Glomerular visceral epithelial cell (primary cell): ENCODE data around the gene MFSD2A.
"Not testable (repeated sequence)": the region's sequence is repeated elsewhere in the genome, so short reads cannot be mapped to it uniquely, and the experiment has no call there.

Source experiments
- DNase-seq: peaks from one replicate; pipeline ENCODE4 v3.0.0-alpha.2; 2016; ENCODE audit errors: extremely low spot score

MFSD2A gene

DNA sequence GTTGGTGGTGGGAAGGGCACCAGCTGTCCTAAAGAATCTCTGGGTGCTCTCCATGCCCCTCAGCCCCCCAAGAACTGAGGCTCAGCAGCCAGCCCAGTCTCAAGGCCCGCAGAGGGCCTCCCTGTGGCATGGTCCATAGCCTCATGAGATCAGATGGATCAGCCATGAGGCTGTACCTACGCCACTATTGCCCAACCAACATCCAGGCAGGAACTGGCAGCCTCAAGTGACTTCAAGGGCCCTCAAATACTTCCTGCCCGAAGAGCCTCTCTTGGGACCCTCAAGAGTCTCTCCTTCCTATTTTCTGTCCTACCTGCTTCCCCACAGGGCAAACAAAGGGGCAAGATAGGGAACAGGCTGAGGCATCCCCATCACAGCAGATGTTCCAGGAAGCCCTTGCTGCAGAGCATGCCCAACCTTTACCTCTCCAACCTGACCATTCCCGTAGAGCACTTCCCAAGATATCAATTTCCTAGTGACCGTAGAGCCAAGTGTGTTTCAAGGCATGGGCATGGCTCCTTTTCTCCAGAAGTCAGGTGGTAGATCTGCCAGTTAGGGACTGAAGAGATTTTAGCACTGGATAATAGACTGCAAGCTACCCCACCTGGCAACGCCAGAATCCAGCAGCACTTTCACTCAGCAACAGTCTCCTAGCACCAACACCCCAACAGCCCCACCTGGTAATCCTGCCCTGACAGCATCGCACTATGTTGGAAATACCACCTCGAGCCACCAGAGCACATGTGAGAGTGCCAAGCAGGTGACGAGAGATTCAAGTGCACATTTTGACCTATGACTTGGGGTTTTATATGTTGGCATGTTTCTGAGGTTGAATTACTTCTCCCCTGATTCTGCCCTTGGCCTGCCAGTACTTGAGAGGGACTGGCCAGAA is 13.7 kb upstream of the MFSD2A start:
- DNase-seq, result no peak

DNA sequence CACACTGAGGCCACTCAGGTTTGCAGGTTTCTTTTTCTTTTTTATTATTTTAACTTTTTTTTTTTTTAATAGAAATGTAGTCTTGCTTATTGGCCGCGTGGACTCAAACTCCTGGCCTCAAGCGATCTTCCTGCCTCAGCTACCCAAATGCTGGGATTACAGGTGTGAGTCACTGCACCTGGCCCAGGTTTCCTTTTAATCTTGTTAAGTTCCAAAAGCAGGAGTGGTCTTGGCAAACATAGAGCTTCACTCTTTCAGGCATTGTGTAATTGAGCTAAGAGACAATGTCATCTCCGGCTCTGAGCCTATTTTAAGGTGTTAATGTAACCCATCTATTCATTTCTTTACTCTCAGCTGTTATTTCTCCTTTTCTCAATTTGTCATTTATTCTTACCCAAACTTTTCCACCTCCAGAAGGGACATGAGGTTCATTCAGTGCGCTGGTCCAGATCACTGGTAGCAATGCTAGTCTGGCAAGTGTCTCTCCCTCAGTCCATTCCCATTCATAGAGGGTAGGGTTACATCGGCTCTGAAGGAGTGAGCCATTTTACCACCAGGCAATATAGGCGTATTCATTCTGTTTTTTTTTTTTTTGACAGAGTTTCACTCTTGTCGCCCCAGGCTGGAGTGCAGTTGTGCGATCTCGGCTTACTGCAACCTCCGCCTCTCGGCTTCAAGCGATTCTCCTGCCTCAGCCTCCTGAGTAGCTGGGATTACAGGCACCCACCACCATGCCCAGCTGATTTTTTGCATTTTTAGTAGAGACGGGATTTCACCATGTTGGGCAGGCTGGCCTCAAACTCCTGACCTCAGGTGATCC is 11.3 kb upstream of the MFSD2A start:
- no peak for DNase-seq

DNA sequence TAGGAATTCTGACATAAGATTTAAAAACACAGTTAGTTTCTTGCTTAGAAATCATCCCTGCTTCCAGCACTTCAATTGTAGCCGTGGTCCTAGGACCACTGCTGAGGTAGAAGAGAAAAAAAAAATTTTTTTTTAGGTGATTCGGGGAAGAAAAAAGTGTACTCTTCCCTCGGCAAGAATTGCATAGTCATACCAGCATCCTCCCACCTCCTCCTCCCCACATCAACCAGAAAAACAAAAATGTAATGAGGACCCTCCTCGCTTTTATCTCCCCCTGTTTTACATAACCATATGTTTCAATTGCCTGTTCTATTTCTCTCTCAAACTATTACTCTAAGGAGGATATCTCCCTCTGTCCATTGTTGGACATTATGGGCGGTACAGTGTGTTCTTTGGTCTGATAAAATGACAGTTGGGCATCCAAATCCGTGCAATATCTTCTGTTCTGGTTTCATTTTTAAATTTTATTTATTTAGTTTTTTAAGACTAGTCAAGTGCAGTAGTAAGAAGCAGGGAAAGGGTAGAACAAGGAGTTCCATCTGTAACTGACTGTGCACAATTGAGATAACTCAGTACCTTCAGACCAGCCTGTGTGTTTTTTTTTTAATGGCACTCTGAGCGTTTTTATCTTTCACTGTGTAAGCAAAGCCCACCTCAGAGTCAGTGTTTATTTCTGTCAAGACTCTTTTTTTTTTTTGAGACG is 10.4 kb upstream of the MFSD2A start:
- DNase-seq, result no peak

DNA sequence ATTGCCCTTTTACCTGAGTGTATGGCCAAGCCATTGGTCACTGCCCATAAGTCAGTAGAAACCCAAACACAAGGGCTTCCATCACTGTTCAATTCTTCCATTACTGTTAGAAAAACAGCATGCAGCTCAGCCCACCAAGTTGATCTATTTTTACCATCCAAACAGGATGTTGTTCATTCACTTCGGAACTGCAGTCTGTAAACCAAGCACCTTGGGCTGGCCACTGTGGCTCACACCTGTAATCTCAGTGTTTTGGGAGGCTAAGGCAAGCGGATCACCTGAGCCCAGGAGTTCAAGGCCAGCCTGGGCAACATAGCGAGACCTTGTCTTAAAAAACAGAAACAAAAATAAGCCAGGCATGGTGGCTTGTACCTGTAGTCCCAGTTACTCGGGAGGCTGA is 8.7 kb upstream of the MFSD2A start:
- DNase-seq, result no peak

DNA sequence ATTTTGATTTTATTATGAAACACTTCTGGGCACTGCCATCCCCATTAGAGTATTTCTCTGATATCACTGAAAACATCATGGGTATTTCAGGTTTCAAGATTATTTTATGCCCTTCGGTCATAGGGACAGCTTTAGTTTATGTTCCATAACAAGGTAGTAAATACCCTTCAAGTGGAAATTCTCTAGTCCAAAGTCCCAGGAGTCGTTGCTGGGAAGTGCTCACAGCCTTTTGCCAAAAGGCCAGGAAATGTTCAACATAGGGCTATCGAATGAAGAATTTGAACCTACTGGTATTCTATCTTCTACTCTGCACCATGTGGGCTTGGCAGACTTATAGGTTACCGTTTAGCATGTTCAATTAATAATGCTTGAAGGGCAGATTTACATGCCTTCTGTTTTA is 7.7 kb upstream of the MFSD2A start:
- no peak for DNase-seq

DNA sequence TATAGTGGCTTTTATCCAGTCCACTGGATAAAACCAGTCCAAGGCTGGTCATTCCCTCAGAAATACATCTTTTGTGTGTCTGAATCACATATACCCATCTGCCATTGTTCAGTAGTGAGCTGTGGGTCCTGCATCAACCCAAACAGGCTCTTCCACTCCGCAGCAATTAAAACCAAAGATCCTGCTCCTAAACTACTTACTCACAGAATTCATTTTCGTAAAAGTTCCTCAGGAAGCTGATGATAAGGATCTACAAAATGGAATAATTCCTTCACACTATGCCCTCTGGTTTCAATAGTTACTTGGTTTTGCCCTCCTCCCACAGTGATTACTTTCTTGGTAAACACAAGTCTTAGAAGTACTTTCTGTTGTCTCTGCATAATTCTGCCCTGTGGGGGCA is 5.1 kb upstream of the MFSD2A start:
- DNase-seq, result no peak

DNA sequence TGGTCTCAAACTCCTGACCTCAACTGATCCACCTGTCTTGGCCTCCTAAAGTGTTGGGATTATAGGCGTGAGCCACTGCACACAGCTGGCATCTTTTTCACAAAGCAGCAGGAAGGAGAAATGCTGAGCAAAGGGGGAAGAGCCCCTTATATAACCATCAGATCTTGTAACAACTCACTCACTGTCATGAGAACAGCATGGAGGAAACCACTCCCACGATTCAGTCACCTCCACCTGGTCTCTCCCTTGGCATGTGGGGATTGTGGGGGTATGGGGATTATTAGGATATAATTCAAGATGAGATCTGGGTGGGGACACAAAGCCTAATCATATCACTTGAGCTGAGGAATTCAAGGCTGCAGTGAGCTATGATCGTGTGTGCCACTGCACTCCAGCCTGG is 3.0 kb upstream of the MFSD2A start:
- no peak for DNase-seq

DNA sequence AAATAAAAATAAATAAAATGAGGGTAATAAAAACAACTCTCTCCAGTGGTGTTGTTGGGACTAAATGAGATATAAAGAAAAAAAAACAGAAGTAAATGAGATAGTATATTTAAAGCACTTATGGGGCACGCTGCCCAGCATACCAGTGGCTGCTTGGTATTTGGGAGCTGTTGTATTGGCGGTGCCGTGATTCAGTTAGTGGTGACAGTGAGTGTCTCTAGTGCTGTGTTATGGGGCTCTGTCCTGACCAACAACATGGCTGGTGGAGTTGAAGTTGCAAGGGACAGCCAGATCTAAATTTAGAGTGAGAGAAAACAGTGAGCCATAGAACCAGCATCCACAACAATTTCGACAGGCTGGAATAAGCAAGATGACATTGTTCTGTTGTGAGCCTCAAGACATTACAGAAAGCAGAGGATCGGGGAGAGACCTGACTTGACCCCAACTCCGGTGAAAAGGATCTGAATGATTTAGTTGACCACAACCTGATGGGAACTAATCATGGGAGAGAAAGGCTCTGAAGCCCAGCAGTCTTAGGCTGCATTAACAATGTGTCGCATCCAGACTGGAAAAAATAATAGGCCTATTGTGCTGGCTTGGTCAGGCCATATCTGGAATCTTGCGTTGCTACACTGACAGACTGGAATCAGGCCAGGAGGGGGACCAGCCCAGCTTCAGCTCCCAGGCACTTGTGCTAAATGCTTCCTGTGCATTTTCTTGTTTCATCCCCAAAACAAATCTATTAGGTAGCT is 2.4 kb upstream of the MFSD2A start:
- no peak for DNase-seq

DNA sequence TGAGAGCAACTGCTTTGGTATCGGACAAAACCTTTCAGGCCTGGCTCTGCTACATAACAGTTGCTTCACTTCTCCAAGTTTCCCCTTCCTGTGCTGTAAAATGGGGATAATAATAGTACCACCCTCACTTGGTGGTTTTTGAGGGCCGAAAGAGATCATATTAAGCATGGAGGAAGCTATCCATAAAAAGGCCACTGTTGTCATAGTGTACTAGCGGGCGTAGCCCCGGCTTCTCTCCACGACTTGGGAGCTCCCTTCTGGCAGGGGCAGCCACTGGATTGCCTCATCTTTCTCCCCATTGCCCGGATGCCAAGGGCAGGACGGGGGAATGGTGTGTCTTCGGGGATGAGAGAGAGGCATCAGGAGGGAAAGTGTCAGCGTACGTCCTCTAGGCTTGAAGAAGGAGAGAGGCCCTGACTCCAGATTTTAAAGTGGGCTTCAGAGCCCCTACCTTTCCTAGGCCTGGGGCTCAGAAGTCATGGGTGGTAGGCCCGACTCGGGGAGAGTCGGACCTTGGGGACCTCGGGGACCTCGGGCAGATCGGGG is 548 bp upstream of the MFSD2A start:
- no peak for DNase-seq

DNA sequence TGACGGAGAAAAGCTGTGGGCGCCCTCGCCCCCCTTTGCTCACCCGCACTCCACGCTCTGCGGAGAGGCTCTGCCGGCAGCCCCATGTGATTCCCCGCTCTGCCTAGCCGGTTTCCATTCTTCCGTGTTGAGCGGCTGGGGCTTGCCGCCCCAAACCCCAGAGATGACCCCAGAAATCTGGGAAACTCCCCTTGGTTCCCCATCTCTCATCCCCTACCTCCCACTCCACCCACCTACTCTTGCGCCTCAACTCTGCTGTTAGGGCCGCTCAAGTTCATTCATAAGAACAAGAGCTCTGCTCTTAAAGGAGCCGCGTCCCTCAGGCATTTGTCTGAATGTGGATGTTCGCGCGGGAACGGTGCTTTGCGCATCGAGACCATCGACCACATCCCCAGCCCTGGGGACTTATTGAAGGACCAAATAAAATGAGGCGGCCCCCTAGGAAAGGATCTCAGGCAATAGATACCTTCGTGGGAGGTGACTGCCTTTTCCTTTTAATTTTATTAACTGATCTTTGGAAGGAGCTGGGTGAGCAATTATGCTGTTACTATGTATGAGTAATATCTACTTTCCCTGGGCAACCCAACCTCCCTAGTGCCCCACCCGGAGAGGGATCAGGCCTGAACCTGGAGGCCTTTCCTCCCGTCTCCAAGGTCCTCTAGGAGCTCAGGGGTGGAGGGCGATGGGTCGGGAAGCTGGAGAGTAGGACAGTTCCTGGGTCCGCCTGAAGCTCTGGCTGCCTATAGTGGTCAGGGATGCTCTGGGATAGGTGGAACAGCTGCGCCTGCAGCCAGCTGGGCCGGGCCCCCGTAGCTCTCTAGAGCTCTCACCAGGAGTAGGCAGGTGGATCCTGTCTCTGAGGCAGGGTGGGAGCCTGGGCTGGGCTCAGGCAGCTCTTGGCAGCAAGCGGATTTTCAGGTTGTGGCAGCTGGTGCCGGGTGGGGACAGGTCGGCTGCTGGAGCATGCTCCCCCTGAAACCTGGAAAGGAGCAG is 898 bp downstream of the MFSD2A start:
- peak; percentile 53 for DNase-seq

DNA sequence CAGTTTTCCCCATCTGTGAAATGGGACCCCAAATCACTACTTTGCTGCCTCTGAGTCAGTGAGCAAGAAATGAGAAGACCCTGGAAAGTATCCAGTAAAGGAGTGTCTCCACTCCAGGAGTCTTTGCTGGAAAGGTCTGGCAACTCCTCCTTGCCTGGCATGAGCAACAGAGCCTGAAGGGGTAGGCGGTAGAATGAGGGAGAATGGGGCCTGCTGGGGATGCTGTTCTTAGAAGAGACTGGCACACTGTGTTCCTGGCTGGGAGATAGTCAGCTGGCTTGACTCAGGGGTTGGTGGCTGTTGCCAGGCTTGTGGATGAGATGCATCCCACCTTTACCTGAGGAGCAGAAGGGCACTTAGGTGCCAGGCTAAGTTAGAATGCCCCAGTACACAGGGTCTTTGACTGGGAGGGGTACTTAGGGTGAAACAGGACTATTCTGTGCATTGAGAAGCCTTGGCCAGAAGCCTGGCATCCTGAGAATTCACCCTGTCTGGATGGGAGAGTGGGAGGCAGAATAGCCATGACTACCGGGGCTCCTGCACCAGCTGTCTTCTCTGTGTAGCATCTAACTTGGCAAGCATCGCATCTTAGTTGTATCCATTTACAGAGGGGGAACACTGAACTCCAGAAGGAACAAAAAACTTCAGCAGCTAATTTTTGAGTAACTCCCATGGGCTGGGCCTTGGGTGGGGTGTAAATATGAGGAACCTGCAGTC is 2.5 kb downstream of the MFSD2A start:
- peak; percentile 31 for DNase-seq

DNA sequence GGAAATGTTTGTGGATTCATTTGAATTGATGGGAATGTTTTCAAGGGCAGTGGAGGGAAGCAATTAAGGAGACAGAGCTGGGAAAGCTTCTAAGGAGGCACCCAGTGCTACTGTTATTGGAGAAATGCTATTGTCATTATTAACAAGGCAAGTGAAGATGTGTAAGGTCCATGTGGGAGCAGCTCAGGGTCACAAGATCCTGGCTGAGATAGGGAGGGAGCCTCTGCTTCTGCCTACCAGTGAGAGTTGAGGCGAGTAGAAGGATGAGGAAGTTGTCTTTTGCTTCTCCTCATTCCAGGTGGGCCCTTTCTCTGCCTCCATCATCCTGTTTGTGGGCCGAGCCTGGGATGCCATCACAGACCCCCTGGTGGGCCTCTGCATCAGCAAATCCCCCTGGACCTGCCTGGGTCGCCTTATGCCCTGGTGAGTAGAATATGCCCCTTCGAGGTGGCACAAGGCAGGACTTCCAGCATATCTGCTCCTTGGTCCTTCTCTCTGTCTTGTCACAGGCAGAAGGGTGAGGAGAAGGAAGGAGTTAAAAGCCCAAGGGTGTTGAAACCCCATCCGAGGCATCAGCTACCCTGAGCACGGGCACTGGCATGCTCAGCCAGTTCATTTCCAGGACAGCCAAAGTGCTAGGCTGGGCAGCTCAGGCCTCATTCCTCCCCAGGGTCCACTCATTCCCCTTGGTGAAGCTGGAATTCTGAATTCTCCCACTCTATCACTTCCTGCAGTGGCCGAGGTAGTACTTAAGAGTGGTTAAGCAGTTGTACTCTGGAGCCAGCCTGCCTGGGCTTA is 3.7 kb downstream of the MFSD2A start:
- DNase-seq, result no peak

DNA sequence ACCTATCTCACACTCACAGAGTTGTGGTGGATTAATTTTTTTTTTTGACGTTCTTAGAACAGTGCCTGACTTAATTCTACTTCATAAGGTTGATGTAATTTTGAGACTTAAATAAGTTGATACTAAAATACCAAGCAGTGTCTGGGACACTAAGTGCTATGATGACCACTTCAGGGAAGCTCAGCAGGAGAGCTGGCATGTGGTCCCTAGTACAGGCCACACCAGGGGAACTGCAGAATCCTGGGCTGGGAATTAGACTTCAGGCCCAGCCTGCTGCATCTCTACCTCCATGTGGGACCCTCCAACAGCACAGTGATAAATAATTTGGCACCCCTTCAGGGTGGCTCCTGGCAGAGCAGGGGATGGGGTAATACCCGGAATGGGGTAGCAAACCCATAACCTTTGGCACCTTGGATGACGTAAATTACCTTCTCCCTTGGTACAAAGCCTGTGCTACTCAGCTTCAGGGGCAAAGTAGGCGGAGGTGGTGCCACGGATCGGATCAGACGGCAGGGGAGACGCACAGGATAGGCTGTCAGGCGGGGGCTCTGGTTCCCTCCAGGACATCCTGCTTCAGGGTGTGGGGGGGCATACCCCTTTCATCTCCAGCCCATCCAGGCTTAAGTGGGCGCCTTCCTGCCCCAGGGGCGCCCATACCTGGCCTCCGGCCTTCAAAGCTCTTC is 4.8 kb downstream of the MFSD2A start:
- no peak for DNase-seq

DNA sequence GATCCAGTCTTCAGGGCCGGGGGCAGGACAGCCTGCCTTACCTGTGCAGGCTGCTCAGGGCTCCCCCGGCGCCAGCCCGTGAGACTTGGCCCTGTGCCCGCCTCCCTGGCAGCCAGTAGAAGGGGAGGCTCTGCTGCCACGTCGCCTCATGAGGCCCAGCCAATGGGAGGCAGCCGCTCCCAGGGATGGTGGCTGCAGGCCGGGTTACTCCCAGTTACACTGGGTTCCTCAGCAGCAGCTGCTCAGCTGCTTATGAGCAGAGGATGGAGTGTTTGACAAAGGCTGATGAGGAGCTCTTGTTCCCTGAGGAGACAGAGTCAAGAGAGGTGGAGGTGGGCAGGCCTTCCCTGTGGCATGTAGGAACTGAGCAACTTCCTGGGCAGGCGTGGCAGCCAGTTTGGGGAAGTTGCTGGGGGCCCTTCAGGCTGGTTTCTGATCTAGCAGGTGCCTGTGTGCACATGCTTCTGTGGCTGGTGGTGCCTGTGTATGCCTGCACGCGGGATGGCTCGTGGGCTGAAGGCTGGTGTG is 5.5 kb downstream of the MFSD2A start:
- no peak for DNase-seq

DNA sequence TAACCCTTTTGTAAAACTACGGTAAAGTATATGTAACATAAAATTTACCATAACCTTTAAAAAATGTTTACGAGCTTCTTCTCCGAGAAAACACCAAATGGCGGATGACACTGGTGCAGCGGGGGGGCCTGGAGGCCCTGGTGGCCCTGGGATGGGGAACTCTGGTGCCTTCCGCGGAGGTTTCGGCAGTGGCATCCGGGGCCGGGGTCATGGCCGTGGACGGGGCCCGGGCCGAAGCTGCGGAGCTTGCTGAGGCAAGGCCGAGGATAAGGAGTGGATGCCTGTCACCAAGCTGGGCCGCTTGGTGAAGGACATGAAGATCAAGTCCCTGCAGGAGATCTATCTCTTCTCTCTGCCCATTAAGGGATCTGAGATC is 7.5 kb downstream of the MFSD2A start:
- no peak for DNase-seq

DNA sequence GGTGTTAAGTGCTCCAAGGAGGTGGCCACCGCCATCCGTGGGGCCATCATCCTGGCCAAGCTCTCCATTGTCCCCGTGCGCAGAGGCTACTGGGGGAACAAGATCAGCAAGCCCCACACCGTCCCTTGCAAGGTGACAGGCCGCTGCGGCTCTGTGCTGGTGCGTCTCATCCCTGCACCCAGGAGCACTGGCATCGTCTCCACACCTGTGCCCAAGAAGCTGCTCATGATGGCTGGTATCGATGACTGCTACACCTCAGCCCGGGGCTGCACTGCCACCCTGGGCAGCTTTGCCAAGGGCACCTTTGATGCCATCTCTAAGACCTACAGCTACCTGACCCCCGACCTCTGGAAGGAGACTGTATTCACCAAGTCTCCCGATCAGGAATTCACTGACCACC is 8.0 kb downstream of the MFSD2A start:
- not testable (repeated sequence) for DNase-seq

DNA sequence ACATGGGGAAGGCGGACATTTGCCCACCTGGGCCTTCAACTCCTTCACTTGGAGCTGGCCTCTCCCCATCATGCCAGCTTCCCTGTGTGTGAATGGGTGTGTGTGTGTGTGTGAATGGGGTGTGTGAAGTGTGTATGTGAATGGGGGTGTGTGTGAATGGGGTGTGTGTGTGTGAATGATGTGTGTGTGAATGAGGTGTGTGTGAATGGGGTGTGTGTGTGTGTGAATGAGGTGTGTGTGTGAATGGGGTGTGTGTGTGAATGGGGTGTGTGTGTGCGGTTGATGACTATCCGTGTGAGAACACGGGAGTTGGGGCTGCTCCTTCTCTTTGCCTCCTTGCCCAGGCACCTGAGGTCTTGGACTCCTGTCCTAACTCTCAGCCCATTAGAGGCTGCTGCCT is 9.6 kb downstream of the MFSD2A start:
- DNase-seq, result no peak

DNA sequence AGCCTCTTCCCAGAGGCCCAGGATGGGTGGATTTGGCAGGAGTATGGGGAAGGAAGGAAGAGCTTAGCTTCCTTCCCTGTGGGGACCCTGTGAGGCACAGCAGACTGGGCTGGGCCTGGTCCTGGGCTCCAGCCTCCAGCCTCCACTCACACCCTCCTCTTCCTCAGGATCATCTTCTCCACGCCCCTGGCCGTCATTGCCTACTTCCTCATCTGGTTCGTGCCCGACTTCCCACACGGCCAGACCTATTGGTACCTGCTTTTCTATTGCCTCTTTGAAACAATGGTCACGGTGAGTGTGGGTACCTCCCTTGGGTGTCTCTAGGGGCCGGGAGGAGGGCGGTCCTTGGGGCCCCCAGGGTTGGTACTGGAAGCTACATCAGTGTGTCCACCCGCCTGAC is 10.1 kb downstream of the MFSD2A start:
- DNase-seq, result no peak
